Stimulated activated naive B cell treated with anti-CD40 and anti-IgM and Interleukin-4, amounts not matched to agents 10 μg/mL and 1 μg/mL and 100 μg/mL, for 72 hours (primary cell): ENCODE measurements around the gene SERTAD4.
A peak's percentile ranks its signal among the peaks of the same experiment; 100 is the strongest.

Experiments
- ATAC-seq, 2 donors: fragments of 150-1000 bp; cut with Tn5 transposase; replicated peaks; 2 replicates each; pipeline ENCODE4 v1.10.0; 2021; ENCODE audit warnings: moderate library complexity in 1 of 2
- DNase-seq: peaks from one replicate; pipeline ENCODE4 v3.0.0; 2021
- H3K27ac Mint-ChIP-seq: one replicate; pipeline ENCODE4 v1.8.0; 2022; ENCODE audit warnings: mild to moderate bottlenecking, mixed read lengths
- H3K27me3 Mint-ChIP-seq, 2 donors: one replicate each; pipeline ENCODE4 v1.8.0; 2022; ENCODE audit warnings: mixed read lengths in 2 of 2
- H3K36me3 Mint-ChIP-seq, 2 donors: one replicate each; pipeline ENCODE4 v1.8.0; 2022; ENCODE audit warnings: mixed read lengths in 2 of 2, mild to moderate bottlenecking in 1 of 2
- H3K4me1 Mint-ChIP-seq, 2 donors: one replicate each; pipeline ENCODE4 v1.8.0; 2022; ENCODE audit warnings: mixed read lengths in 2 of 2, mild to moderate bottlenecking in 1 of 2
- H3K4me3 Mint-ChIP-seq, 2 donors: one replicate each; pipeline ENCODE4 v1.8.0; 2022; ENCODE audit warnings: mild to moderate bottlenecking in 2 of 2, mixed read lengths in 2 of 2, moderate library complexity in 1 of 2
- H3K9me3 Mint-ChIP-seq, 2 donors: one replicate each; pipeline ENCODE4 v1.8.0; 2022; ENCODE audit warnings: mixed read lengths in 2 of 2, mild to moderate bottlenecking in 1 of 2

SERTAD4 gene

DNA sequence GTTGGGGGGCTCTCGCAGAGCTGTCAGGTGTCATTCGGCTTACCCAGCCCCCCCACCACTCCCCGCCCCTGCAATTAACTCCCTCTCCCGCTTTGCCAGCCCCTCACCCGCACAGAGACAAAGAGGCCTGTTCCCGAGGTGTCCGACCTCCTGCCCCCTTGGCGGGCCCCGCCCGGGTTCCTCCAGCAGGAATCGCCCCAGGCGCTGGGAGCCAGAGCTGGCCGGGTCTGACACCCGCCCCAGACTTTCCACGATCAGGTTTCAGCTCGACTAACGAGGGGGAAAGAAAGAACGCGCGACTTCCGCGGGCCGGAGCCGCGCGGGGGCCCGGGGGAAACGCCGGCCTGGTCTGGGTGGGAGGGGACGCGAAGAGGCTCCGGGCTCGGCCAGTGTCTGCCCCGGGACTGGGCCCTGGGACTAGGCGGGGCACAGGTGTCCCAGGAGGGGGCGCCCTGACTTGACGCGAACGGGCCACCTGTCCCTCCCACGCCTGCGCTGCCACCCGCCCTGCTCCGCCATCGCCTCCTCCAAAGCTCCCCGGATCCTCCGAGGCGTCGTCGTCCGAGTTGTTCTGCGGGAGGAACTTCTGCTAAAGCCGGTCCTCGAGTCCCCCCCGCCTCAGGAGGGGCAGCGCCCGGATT lies 59.8 kb downstream of the SERTAD4 start:
- Mint-ChIP-seq H3K9me3 (peaks cover 0 to 1% of the 10 kb centered on the region in 2 donors), H3K27me3 (peaks cover 59 to 71% of the 10 kb centered on the region in 2 donors), H3K36me3 (no peaks in the 10 kb centered on the region), H3K4me1 (peaks cover 2 to 11% of the 10 kb centered on the region in 2 donors), H3K4me3 (peak overlapping the region; percentile 57 to 75), H3K27ac (peak overlapping the region; percentile 62)
- ATAC-seq (peak; percentile 77 to 84), DNase-seq (peak; percentile 18)

DNA sequence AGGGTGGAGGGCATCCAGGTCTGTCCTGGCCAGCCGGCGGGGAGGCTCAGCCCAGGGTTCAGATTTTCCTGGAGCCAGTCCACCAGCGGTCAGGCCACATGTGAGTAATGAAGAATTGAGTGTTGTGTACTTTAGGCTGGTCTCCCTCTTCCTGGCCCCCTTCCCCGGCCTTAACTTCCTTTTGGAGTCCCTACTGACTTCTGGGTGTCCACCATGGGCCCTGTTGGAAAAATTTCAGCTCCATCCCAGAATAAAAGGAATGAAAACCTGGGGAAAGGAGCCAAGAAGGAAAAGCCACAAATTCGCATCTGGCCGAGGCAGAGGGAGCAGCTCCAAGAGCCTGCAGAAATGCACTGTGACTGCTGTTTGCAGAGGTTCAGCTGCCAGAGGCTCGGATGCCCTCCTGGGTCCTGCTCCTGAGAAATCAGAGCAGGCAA lies 60.6 kb downstream of the SERTAD4 start:
- Mint-ChIP-seq H3K4me3 (peak overlapping the region in 1 of 2 donors; percentile 75), H3K36me3 (no peaks in the 10 kb centered on the region)

DNA sequence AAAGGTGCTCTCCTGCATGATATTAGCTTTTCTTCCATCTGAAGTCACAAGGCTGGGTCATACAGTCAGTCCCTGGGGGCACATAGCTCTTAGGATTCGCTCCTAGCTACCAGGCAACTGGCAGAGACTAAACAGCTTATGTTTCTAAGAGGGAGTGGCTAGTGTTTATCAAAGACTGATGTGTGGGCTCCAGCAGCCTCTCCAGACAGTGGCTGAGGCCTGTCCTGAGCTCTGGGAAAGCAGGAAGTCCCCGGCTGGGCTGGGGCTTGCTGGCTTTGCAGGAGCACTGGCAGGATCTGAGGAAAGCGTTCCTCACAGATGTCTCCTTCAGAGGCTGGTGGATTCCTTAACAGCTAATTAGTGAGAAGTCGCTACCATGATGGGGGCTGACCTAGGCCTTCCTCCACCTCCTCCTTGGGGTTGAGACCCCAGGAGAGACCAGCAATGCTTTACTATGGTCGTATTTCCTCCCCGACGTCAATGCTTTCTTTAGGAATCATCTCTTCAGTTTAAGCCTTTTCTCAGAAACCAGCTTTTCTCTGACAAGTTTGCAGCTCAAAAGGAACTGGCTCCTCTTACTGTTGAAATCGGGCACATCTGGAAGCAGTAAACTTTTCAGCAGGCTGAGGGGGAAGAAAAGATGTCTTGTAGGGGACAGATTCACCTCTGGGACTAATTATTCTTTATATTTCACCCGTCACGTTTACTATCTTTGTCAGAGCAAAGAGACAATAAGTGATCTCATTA lies 62.6 kb downstream of the SERTAD4 start:
- H3K36me3 Mint-ChIP-seq, result no peaks in the 10 kb centered on the region
- no peak for DNase-seq
- H3K4me1 Mint-ChIP-seq, result peaks cover 2 to 11% of the 10 kb centered on the region in 2 donors
- no peak overlapping the region for H3K27ac Mint-ChIP-seq
- H3K9me3 Mint-ChIP-seq, result no peaks in the 10 kb centered on the region
- no peak for ATAC-seq
- H3K27me3 Mint-ChIP-seq, result peaks cover 54 to 73% of the 10 kb centered on the region in 2 donors
- H3K4me3 Mint-ChIP-seq, result no peak overlapping the region

More for the DNA sequence above, 60.6 kb downstream of the SERTAD4 start:
- Mint-ChIP-seq H3K4me1 (peaks cover 2 to 11% of the 10 kb centered on the region in 2 donors), H3K9me3 (no peaks in the 10 kb centered on the region), H3K27ac (no peak overlapping the region), H3K27me3 (peaks cover 56 to 73% of the 10 kb centered on the region in 2 donors)
- ATAC-seq (no peak), DNase-seq (no peak)
